HEK293 (cell line): Measurements from ENCODE around the gene MPPED1.

Source experiments
- ZNF140 ChIP-seq: fragments of 450-650 bp; formaldehyde crosslinking; IDR thresholded peaks from 2 replicates; pipeline ENCODE4 v1.5.1; 2016; ENCODE audit warnings: missing biosample characterization, missing genetic modification characterization
- ZNF24 ChIP-seq: fragments of 450-650 bp; formaldehyde crosslinking; IDR thresholded peaks from 2 replicates; pipeline ENCODE4 v1.5.1; 2016; ENCODE audit warnings: missing biosample characterization, missing genetic modification characterization
- ZNF266 ChIP-seq: fragments of 450-650 bp; formaldehyde crosslinking; IDR thresholded peaks from 2 replicates; pipeline ENCODE4 v1.5.1; 2016; ENCODE audit warnings: missing biosample characterization, missing genetic modification characterization, low read depth
- ZNF274 ChIP-seq, 2 experiments: fragments of 200-500 bp in 1 of 2; fragments of 450-650 bp in 1 of 2; sonication (Bioruptor generic) in 1 of 2; formaldehyde crosslinking in 1 of 2; IDR thresholded peaks; 2 replicates each; pipeline versions ENCODE4 v1.5.1 to v1.6.1; 2014 to 2016; ENCODE audit warnings: borderline replicate concordance in 1 of 2, inconsistent platforms in 1 of 2, low read length in 1 of 2, missing biosample characterization in 1 of 2, missing genetic modification characterization in 1 of 2
- TF ChIP-seq, protein P1 (sequence below): fragments of 450-650 bp; formaldehyde crosslinking; IDR thresholded peaks from 2 replicates; pipeline ENCODE4 v1.5.1; 2016; ENCODE audit warnings: missing biosample characterization, missing genetic modification characterization
- TF ChIP-seq, protein P2 (sequence below): fragments of 450-650 bp; formaldehyde crosslinking; IDR thresholded peaks from 2 replicates; pipeline ENCODE4 v1.5.1; 2016; ENCODE audit warnings: missing biosample characterization, missing genetic modification characterization
- TF ChIP-seq, protein P3 (sequence below): fragments of 450-650 bp; formaldehyde crosslinking; IDR thresholded peaks from 2 replicates; pipeline ENCODE4 v1.5.1; 2016; ENCODE audit warnings: missing biosample characterization, missing genetic modification characterization
- TF ChIP-seq, protein P4 (sequence below): fragments of 450-650 bp; formaldehyde crosslinking; IDR thresholded peaks from 2 replicates; pipeline ENCODE4 v1.5.1; 2016; ENCODE audit warnings: missing biosample characterization, missing genetic modification characterization
- TF ChIP-seq, protein P5 (sequence below): IDR thresholded peaks from 2 replicates; pipeline ENCODE4 v1.6.1; 2011; ENCODE audit warnings: mild to moderate bottlenecking, low read depth, low read length, borderline replicate concordance

DNA sequence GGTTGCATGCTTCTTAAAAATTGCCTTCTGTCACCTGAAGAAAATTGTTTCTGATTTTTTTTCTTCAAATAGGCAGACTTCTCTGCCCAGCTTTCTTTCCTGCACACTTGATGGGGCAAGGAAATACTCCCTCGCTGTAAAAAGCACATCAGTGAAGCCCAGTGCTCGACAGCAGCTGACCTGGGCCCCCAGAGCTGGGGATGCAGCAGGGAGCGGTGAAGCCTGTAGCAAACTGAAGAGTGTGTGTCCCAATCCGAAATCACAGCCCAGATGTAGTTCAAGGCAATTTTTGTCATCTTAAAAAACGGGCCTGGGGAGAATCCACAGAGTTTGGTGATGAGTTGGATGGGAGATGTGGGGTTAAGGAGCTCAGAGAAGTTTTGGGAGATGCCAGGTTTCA, 27.0 kb upstream of the MPPED1 start:
- TF ChIP-seq, protein P1, sequence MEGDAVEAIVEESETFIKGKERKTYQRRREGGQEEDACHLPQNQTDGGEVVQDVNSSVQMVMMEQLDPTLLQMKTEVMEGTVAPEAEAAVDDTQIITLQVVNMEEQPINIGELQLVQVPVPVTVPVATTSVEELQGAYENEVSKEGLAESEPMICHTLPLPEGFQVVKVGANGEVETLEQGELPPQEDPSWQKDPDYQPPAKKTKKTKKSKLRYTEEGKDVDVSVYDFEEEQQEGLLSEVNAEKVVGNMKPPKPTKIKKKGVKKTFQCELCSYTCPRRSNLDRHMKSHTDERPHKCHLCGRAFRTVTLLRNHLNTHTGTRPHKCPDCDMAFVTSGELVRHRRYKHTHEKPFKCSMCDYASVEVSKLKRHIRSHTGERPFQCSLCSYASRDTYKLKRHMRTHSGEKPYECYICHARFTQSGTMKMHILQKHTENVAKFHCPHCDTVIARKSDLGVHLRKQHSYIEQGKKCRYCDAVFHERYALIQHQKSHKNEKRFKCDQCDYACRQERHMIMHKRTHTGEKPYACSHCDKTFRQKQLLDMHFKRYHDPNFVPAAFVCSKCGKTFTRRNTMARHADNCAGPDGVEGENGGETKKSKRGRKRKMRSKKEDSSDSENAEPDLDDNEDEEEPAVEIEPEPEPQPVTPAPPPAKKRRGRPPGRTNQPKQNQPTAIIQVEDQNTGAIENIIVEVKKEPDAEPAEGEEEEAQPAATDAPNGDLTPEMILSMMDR (tag by site-specific recombination): no peak
- no peak for TF ChIP-seq ZNF140 (tag by site-specific recombination)
- no peak for TF ChIP-seq ZNF274 (IDR thresholded peaks at IDR 0.05; ENCODE audit: low read length)
- no peak for TF ChIP-seq ZNF274 (tag by site-specific recombination; IDR thresholded peaks at IDR 0.05; ENCODE audit: borderline replicate concordance)
- TF ChIP-seq, protein P2, sequence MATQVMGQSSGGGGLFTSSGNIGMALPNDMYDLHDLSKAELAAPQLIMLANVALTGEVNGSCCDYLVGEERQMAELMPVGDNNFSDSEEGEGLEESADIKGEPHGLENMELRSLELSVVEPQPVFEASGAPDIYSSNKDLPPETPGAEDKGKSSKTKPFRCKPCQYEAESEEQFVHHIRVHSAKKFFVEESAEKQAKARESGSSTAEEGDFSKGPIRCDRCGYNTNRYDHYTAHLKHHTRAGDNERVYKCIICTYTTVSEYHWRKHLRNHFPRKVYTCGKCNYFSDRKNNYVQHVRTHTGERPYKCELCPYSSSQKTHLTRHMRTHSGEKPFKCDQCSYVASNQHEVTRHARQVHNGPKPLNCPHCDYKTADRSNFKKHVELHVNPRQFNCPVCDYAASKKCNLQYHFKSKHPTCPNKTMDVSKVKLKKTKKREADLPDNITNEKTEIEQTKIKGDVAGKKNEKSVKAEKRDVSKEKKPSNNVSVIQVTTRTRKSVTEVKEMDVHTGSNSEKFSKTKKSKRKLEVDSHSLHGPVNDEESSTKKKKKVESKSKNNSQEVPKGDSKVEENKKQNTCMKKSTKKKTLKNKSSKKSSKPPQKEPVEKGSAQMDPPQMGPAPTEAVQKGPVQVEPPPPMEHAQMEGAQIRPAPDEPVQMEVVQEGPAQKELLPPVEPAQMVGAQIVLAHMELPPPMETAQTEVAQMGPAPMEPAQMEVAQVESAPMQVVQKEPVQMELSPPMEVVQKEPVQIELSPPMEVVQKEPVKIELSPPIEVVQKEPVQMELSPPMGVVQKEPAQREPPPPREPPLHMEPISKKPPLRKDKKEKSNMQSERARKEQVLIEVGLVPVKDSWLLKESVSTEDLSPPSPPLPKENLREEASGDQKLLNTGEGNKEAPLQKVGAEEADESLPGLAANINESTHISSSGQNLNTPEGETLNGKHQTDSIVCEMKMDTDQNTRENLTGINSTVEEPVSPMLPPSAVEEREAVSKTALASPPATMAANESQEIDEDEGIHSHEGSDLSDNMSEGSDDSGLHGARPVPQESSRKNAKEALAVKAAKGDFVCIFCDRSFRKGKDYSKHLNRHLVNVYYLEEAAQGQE: no peak
- TF ChIP-seq ZNF24 (tag by site-specific recombination): no peak
- TF ChIP-seq, protein P3, sequence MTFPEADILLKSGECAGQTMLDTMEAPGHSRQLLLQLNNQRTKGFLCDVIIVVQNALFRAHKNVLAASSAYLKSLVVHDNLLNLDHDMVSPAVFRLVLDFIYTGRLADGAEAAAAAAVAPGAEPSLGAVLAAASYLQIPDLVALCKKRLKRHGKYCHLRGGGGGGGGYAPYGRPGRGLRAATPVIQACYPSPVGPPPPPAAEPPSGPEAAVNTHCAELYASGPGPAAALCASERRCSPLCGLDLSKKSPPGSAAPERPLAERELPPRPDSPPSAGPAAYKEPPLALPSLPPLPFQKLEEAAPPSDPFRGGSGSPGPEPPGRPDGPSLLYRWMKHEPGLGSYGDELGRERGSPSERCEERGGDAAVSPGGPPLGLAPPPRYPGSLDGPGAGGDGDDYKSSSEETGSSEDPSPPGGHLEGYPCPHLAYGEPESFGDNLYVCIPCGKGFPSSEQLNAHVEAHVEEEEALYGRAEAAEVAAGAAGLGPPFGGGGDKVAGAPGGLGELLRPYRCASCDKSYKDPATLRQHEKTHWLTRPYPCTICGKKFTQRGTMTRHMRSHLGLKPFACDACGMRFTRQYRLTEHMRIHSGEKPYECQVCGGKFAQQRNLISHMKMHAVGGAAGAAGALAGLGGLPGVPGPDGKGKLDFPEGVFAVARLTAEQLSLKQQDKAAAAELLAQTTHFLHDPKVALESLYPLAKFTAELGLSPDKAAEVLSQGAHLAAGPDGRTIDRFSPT: no peak
- TF ChIP-seq, protein P4, sequence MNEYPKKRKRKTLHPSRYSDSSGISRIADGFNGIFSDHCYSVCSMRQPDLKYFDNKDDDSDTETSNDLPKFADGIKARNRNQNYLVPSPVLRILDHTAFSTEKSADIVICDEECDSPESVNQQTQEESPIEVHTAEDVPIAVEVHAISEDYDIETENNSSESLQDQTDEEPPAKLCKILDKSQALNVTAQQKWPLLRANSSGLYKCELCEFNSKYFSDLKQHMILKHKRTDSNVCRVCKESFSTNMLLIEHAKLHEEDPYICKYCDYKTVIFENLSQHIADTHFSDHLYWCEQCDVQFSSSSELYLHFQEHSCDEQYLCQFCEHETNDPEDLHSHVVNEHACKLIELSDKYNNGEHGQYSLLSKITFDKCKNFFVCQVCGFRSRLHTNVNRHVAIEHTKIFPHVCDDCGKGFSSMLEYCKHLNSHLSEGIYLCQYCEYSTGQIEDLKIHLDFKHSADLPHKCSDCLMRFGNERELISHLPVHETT (tag by site-specific recombination): no peak
- no peak for TF ChIP-seq ZNF266 (tag by site-specific recombination)
- TF ChIP-seq, protein P5, sequence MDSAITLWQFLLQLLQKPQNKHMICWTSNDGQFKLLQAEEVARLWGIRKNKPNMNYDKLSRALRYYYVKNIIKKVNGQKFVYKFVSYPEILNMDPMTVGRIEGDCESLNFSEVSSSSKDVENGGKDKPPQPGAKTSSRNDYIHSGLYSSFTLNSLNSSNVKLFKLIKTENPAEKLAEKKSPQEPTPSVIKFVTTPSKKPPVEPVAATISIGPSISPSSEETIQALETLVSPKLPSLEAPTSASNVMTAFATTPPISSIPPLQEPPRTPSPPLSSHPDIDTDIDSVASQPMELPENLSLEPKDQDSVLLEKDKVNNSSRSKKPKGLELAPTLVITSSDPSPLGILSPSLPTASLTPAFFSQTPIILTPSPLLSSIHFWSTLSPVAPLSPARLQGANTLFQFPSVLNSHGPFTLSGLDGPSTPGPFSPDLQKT: no peak
